HepG2 (cell line): Measurements from ENCODE around the gene ERFL. TPM values are rescaled to one million over a fixed set of nuclear protein-coding genes. Genes with fewer than 3 reads are reported as not detected.
"Not testable (repeated sequence)": the region's sequence is repeated elsewhere in the genome, so short reads cannot be mapped to it uniquely, and the experiment has no call there.

ENCODE experiments used
- ATAC-seq: fragments of 200-7000 bp; cut with Tn5 transposase; 3 replicates; pipeline ENCODE4 v1.9.1; 2020; ENCODE audit warnings: mild to moderate bottlenecking, moderate library complexity
- BruUV-seq: library from RNA; stranded (reverse); fragments of 400-500 nt; replicated peaks from 2 replicates; lab custom pipeline; 2021; lab: Mats Ljungman, UMichigan
- CTCF ChIA-PET: fragments of 300-600 bp; formaldehyde crosslinking; extraction: SDS; loops from one replicate; lab custom pipeline; 2021; ENCODE audit warnings: low total read pairs, inconsistent platforms, low intra/inter-chr PET ratio; lab: Yijun Ruan, JAX
- POLR2A ChIA-PET: fragments of 350-600 bp; sonication (Branson Sonifier 250); formaldehyde crosslinking; loops from one replicate; lab custom pipeline; 2020; ENCODE audit warnings: antibody characterized with exemption, inconsistent platforms; lab: Yijun Ruan, JAX
- DNase-seq: peaks from one replicate; pipeline ENCODE4 v3.0.0-alpha.2; 2015; ENCODE audit warnings: low spot score
- FAIRE-seq: peaks from 3 replicates; lab custom pipeline; 2011; peaks lifted over from hg19 to GRCh38; lab: Jason Lieb, UNC
- H2AFZ ChIP-seq: one replicate; pipeline ENCODE4 v1.6.1; 2011; ENCODE audit warnings: low read length, inconsistent platforms
- H3K27ac ChIP-seq: fragments of 300-600 bp; 3 replicates; pipeline ENCODE4 v1.8.0; 2011; ENCODE audit warnings: mixed run types, mild to moderate bottlenecking, mixed read lengths, low read length, inconsistent platforms; ENCODE audit not compliant: insufficient read depth; ENCODE audit errors: extremely low read length
- H3K27me3 ChIP-seq, 2 experiments: fragments of 200-600 bp in 1 of 2; 2 replicates in 1 of 2; 3 replicates in 1 of 2; pipeline versions ENCODE4 v1.6.0 to v1.8.0; 2011; ENCODE audit warnings: low read length in 2 of 2, mild to moderate bottlenecking in 2 of 2, moderate library complexity in 2 of 2, inconsistent platforms in 1 of 2; ENCODE audit not compliant: insufficient read depth in 2 of 2, control insufficient read depth in 1 of 2
- H3K36me3 ChIP-seq, 2 experiments: fragments of 200-600 bp in 1 of 2; replicated peaks in 1 of 2; 2 replicates in 1 of 2; 3 replicates in 1 of 2; pipeline versions ENCODE4 v1.5.1 to v1.8.0; 2011; ENCODE audit warnings: low read length in 2 of 2, inconsistent platforms in 1 of 2; ENCODE audit not compliant: insufficient read depth in 2 of 2, control insufficient read depth in 1 of 2
- H3K4me1 ChIP-seq: 2 replicates; pipeline ENCODE4 v1.5.1; 2012; ENCODE audit warnings: low read length, inconsistent platforms; ENCODE audit not compliant: insufficient read depth
- H3K4me2 ChIP-seq: 2 replicates; pipeline ENCODE4 v1.6.0; 2011; ENCODE audit warnings: low read depth, low read length, inconsistent platforms
- H3K4me3 ChIP-seq, 3 experiments: fragments of 200-600 bp in 1 of 3; sonication (generic), shearing (Covaris generic) in 1 of 3; replicated peaks in 1 of 3; 2 replicates each; pipeline ENCODE4 v1.5.1; 2011 to 2016; ENCODE audit warnings: low read length in 3 of 3, inconsistent platforms in 2 of 3, low read depth in 2 of 3, mild to moderate bottlenecking in 2 of 3, control low read depth in 1 of 3, mixed read lengths in 1 of 3; ENCODE audit not compliant: insufficient read depth in 1 of 3
- H3K79me2 ChIP-seq: one replicate; pipeline ENCODE4 v1.6.1; 2011; ENCODE audit warnings: low read length, inconsistent platforms; ENCODE audit not compliant: insufficient read depth
- H3K9ac ChIP-seq: 2 replicates; pipeline ENCODE4 v1.6.0; 2011; ENCODE audit warnings: mild to moderate bottlenecking, low read depth, low read length, inconsistent platforms; ENCODE audit not compliant: insufficient read depth
- H3K9me3 ChIP-seq: 2 replicates; pipeline ENCODE4 v1.5.1; 2012; ENCODE audit warnings: mild to moderate bottlenecking, low read length
- H4K20me1 ChIP-seq: 2 replicates; pipeline ENCODE4 v1.6.0; 2011; ENCODE audit warnings: inconsistent platforms, mild to moderate bottlenecking, low read length, moderate library complexity; ENCODE audit not compliant: insufficient read depth
- ZNF281 ChIP-seq: sonication (generic); formaldehyde crosslinking; IDR thresholded peaks from 2 replicates; pipeline ENCODE4 v1.4.0; 2020; ENCODE audit warnings: missing genetic modification reagents, borderline replicate concordance
- ZSCAN22 ChIP-seq: sonication (generic); formaldehyde crosslinking; IDR thresholded peaks from 2 replicates; pipeline ENCODE4 v1.4.0; 2020; ENCODE audit warnings: mild to moderate bottlenecking, missing genetic modification reagents
- in situ Hi-C: cut with HindIII; loops from 2 replicates; pipeline ENCODE4 v1.10.0; 2017; ENCODE audit warnings: low pct_unique_long_range_greater_than_20kb; ENCODE audit not compliant: extremely low pct_ligation_motif_present
- intact Hi-C: fragments of 100-400 bp; cut with micrococcal nuclease; formaldehyde crosslinking; loops from one replicate; pipeline ENCODE4 v1.10.0; 2022; ENCODE audit not compliant: unreplicated experiment
- polyA plus RNA-seq, 8 experiments: library from polyadenylated mRNA; depleted of rRNA in 3 of 8; stranded (reverse) in 7 of 8; unstranded in 1 of 8; fragments of >200 nt; fragmentation: Illumina TruSeq in 4 of 8; extraction: Trizol in 4 of 8; gene quantifications; 2 replicates each; pipeline versions ENCODE4 v1.2.1 to v1.2.3, GENCODE V29; 2011 to 2016; ENCODE audit warnings: low read depth in 4 of 8, missing spikeins in 1 of 8, mixed read lengths in 1 of 8; ENCODE audit not compliant: insufficient read depth in 1 of 8
- total RNA-seq, 5 experiments: library from RNA; depleted of rRNA; stranded (reverse); fragments of >200 nt; fragmentation: Illumina TruSeq; extraction: Trizol; gene quantifications; 2 replicates each; pipeline ENCODE4 v1.2.3, GENCODE V29; 2016; ENCODE audit warnings: low read depth in 1 of 5

The ERFL gene
- total and polyA plus RNA-seq, 2 of the 13 experiments (the other 11 are each of a cell fraction or from before 2014, with no cell fraction given): not detected

- TF ChIP-seq ZNF281: no peak
Measured at GRCh38 chr19:41939861-41940730, 11.8 kb upstream of the ERFL start (continued).

- H3K4me2 ChIP-seq, H2AFZ ChIP-seq, H3K9ac ChIP-seq, H3K79me2 ChIP-seq, ATAC-seq, H3K36me3 ChIP-seq, H3K4me3 ChIP-seq, H3K4me1 ChIP-seq, FAIRE-seq, DNase-seq, H4K20me1 ChIP-seq, BruUV-seq, intact Hi-C loops, H3K9me3 ChIP-seq, POLR2A ChIA-PET, H3K27ac ChIP-seq, CTCF ChIA-PET: not testable (repeated sequence)
- H3K27me3 ChIP-seq: peaks cover 10 to 51% of the 10 kb centered on the region in 2 experiments; a peak in 4 of 5 replicates
- in situ Hi-C loops: loop anchor here (10.0 kb wide), 1 partner anchor 54 kb away; the partner anchor contains the start of gene ARHGEF1
- peak; percentile 80 for TF ChIP-seq ZSCAN22 (CRISPR knock-in tag)
Measured at GRCh38 chr19:41939209-41939608, 11.0 kb upstream of the ERFL start.
